ENCODE results near the gene VIL1.

DNA sequence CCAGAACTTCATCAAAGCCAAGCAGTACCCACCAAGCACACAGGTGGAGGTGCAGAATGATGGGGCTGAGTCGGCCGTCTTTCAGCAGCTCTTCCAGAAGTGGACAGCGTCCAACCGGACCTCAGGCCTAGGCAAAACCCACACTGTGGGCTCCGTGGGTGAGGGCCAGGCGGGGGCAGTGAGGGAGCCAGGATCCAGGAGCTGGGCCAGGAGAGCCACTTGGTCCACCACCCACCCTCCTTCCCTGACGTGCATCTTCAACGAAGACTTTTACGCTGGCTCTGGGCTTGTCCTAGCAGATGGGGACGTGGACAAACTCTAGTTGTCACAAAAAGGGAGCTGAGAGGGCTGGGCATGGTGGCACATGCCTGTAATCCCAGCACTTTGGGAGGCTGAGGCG is 11.8 kb downstream of the VIL1 start:
- TF ChIP-seq, protein P1, sequence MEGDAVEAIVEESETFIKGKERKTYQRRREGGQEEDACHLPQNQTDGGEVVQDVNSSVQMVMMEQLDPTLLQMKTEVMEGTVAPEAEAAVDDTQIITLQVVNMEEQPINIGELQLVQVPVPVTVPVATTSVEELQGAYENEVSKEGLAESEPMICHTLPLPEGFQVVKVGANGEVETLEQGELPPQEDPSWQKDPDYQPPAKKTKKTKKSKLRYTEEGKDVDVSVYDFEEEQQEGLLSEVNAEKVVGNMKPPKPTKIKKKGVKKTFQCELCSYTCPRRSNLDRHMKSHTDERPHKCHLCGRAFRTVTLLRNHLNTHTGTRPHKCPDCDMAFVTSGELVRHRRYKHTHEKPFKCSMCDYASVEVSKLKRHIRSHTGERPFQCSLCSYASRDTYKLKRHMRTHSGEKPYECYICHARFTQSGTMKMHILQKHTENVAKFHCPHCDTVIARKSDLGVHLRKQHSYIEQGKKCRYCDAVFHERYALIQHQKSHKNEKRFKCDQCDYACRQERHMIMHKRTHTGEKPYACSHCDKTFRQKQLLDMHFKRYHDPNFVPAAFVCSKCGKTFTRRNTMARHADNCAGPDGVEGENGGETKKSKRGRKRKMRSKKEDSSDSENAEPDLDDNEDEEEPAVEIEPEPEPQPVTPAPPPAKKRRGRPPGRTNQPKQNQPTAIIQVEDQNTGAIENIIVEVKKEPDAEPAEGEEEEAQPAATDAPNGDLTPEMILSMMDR (IDR thresholded peaks at IDR 0.05 in 2 of 3, conservative IDR thresholded peaks at IDR 0.05 in 1 of 3; ENCODE audit: borderline replicate concordance in 1 of 3, insufficient read depth in 1 of 3, low read depth in 2 of 3, low read length in 2 of 3), result no peak
- TF ChIP-seq ZNF274 (IDR thresholded peaks at IDR 0.05; ENCODE audit: low read depth, low read length), result no peak
- no peak for TF ChIP-seq EGR1 (IDR thresholded peaks at IDR 0.05; ENCODE audit: low read depth)
- no peak for TF ChIP-seq SP1 (IDR thresholded peaks at IDR 0.05; ENCODE audit: low read depth)
- no peak for TF ChIP-seq EZH2phosphoT487 (IDR thresholded peaks at IDR 0.05; ENCODE audit: borderline replicate concordance)
